ENCODE data around the gene HNRNPCL2. TPM values are rescaled to one million over a fixed set of nuclear protein-coding genes. Genes with fewer than 3 reads are reported as not detected.
"Not testable (repeated sequence)": the region's sequence is repeated elsewhere in the genome, so short reads cannot be mapped to it uniquely, and the experiment has no call there.

The HNRNPCL2 gene
- not detected in 2 replicates for total RNA-seq (2014; rRNA removed)
- not detected for polyA plus RNA-seq (2012)

DNA sequence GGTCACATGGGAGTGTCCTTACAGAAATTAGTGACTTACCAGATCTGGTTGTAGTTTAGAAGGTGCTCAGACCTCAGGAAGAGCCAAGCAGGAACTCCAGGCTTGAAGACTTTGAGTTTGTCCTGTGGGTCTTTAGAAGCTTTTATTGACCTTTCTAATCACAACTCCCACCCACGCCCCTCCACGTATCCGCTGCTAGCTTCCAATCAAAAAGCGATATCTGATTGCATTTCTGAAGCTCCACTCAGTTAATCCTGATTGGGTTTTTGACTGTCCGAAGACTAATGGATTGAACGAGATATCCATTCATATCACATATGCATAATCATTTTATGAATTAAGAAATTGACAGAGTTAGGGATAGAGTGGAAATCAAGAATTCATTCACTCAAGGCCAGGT is at the start of gene HNRNPCL2:
Gene HNRNPCL2, minus strand, starts transcription at position 101 of the 400 bp plus-strand sequence. CDS start 454 bp downstream, outside the sequence.
- DNase-seq (ENCODE audit: low read depth) = not testable (repeated sequence)

DNA sequence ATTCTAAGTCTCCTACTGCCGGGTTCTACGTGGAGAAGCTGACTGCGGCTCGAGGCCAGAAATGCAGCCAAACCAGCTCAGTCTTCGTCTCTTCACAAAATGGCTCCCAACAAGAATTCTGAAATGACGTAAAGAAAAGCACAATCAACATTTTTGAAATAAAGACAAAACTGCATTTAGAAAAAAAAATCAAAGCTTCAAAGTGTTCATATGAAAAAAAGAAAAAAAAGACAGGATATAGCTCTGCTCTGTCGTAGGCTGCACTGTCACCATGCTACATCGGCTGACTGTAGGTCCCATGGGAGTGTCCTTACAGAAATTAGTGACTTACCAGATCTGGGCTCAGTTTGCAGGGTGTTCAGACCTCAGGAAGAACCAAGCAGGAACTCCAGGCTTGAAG is 48.9 kb upstream of the HNRNPCL2 start, which contains the start of gene HNRNPCL4:
Gene HNRNPCL4, minus strand, starts transcription at position 101 of the 400 bp plus-strand sequence. CDS start 164 bp downstream, outside the sequence.
- DNase-seq (ENCODE audit: low read depth) = not testable (repeated sequence)

DNA sequence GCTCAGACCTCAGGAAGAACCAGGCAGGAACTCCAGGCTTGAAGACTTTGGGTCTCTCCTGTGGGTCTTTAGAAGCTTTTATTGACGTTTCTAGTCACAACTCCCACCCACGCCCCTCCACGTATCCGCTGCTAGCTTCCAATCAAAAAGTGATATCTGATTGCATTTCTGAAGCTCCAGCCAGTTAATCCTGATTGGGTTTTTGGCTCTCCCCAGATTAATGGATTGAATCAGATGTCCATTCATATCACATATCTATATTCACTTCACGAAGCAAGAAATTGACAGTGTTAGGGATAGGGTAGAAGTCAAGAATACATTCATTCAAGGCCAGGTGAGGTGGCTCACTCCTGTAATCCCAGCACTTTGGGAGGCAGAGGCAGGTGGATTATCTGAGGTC is 39.3 kb upstream of the HNRNPCL2 start, which contains the start of gene PRAMEF26:
Gene PRAMEF26, minus strand, starts transcription at position 101 of the 400 bp plus-strand sequence. CDS start 2,914 bp downstream, outside the sequence.
- not testable (repeated sequence) for DNase-seq (ENCODE audit: low read depth)

DNA sequence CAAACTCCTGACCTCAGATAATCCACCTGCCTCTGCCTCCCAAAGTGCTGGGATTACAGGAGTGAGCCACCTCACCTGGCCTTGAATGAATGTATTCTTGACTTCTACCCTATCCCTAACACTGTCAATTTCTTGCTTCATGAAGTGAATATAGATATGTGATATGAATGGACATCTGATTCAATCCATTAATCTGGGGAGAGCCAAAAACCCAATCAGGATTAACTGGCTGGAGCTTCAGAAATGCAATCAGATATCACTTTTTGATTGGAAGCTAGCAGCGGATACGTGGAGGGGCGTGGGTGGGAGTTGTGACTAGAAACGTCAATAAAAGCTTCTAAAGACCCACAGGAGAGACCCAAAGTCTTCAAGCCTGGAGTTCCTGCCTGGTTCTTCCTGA is 46.2 kb downstream of the HNRNPCL2 start, which contains the start of gene PRAMEF25:
Gene PRAMEF25, plus strand, starts transcription at position 301 of the 400 bp plus-strand sequence. CDS start 2,920 bp downstream, outside the sequence.
- not testable (repeated sequence) for DNase-seq (ENCODE audit: low read depth)

Other genes with a start within 250 kb of the HNRNPCL2 start
- not detected in 2 replicates for gene PRAMEF4, start 230.7 kb downstream of the HNRNPCL2 start, total RNA-seq (2014; rRNA removed)
- gene PRAMEF10, start 218.6 kb downstream of the HNRNPCL2 start, total RNA-seq (2014; rRNA removed) = not detected in 2 replicates
- not detected in 2 replicates for gene PRAMEF7, start 200.2 kb downstream of the HNRNPCL2 start, total RNA-seq (2014; rRNA removed)
- gene PRAMEF6, start 169.3 kb downstream of the HNRNPCL2 start, total RNA-seq (2014; rRNA removed) = not detected in 2 replicates
- gene PRAMEF27, start 60.3 kb downstream of the HNRNPCL2 start, total RNA-seq (2014; rRNA removed) = not detected in 2 replicates
- not detected in 2 replicates for gene HNRNPCL3, start 56.1 kb downstream of the HNRNPCL2 start, total RNA-seq (2014; rRNA removed)
- gene PRAMEF25, start 46.1 kb downstream of the HNRNPCL2 start, total RNA-seq (2014; rRNA removed) = not detected in 2 replicates
- not detected in 2 replicates for gene PRAMEF26, start 39.2 kb upstream of the HNRNPCL2 start, total RNA-seq (2014; rRNA removed)
- not detected in 2 replicates for gene HNRNPCL4, start 48.8 kb upstream of the HNRNPCL2 start, total RNA-seq (2014; rRNA removed)
- gene PRAMEF9, start 55.0 kb upstream of the HNRNPCL2 start, total RNA-seq (2014; rRNA removed) = not detected in 2 replicates
- gene PRAMEF13, start 84.6 kb upstream of the HNRNPCL2 start, total RNA-seq (2014; rRNA removed) = not detected in 2 replicates
- not detected in 2 replicates for gene PRAMEF18, start 109.3 kb upstream of the HNRNPCL2 start, total RNA-seq (2014; rRNA removed)
- not detected in 2 replicates for gene PRAMEF5, start 137.3 kb upstream of the HNRNPCL2 start, total RNA-seq (2014; rRNA removed)
- not detected in 2 replicates for gene PRAMEF8, start 168.3 kb upstream of the HNRNPCL2 start, total RNA-seq (2014; rRNA removed)
- not detected in 2 replicates for gene PRAMEF33, start 186.7 kb upstream of the HNRNPCL2 start, total RNA-seq (2014; rRNA removed)
- gene PRAMEF15, start 198.7 kb upstream of the HNRNPCL2 start, total RNA-seq (2014; rRNA removed) = not detected in 2 replicates
- not detected in 2 replicates for gene PRAMEF14, start 230.3 kb upstream of the HNRNPCL2 start, total RNA-seq (2014; rRNA removed)